Activated T-cell treated with anti-CD3 and anti-CD28 coated beads, Interleukin-2, amount 50 U/mL, for 24 hours (primary cell): Measurements from ENCODE around the gene KISS1R.

ENCODE experiments used
- DNase-seq: peaks from one replicate; pipeline ENCODE4 v3.0.0-alpha.2; 2020
- H3K27ac Mint-ChIP-seq: 2 replicates; pipeline ENCODE4 v1.8.0; 2020; ENCODE audit warnings: mild to moderate bottlenecking, mixed read lengths
- H3K27me3 Mint-ChIP-seq: 2 replicates; pipeline ENCODE4 v1.8.0; 2020; ENCODE audit warnings: mixed read lengths
- H3K36me3 Mint-ChIP-seq: 2 replicates; pipeline ENCODE4 v1.8.0; 2020; ENCODE audit warnings: low read depth, mixed read lengths
- H3K4me1 Mint-ChIP-seq: 2 replicates; pipeline ENCODE4 v1.8.0; 2020; ENCODE audit warnings: low read depth, mixed read lengths
- H3K4me3 Mint-ChIP-seq: 2 replicates; pipeline ENCODE4 v1.8.0; 2020; ENCODE audit warnings: mild to moderate bottlenecking, moderate library complexity, mixed read lengths
- H3K9me3 Mint-ChIP-seq: 2 replicates; pipeline ENCODE4 v1.8.0; 2020; ENCODE audit warnings: mixed read lengths

The KISS1R gene

DNA sequence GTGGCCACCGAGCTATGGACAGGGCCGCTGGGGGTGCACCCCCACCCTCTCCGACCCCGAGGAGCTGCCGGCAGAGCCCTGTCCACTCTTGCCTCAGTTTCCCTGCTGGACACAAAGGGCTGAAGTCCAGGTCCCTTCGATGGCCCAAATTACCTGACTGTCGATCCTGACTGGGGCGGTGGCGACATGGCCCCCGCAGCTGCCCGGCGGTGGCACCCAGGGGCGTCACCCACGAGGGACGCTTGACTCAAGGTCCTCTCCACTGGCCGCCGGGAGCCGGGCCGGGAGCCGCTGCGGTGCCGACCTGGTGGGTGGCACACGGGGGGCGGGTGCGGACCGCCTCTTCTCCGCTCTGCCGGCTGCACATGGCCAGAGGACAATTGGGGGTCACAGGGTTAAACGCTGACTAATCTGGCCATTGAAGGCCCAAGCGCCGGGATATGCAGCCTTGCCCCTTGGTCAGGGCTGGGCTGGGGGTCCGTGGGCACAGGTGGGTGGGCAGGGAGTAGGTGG is 25.1 kb downstream of the KISS1R start:
- no peaks in the 10 kb centered on the region for H3K9me3 Mint-ChIP-seq
- H3K27me3 Mint-ChIP-seq, result no peaks in the 10 kb centered on the region
- no peak overlapping the region for H3K27ac Mint-ChIP-seq
- H3K4me1 Mint-ChIP-seq, result peaks cover 31% of the 10 kb centered on the region
- no peak overlapping the region for H3K4me3 Mint-ChIP-seq
- no peak for DNase-seq
- H3K36me3 Mint-ChIP-seq, result no peaks in the 10 kb centered on the region

DNA sequence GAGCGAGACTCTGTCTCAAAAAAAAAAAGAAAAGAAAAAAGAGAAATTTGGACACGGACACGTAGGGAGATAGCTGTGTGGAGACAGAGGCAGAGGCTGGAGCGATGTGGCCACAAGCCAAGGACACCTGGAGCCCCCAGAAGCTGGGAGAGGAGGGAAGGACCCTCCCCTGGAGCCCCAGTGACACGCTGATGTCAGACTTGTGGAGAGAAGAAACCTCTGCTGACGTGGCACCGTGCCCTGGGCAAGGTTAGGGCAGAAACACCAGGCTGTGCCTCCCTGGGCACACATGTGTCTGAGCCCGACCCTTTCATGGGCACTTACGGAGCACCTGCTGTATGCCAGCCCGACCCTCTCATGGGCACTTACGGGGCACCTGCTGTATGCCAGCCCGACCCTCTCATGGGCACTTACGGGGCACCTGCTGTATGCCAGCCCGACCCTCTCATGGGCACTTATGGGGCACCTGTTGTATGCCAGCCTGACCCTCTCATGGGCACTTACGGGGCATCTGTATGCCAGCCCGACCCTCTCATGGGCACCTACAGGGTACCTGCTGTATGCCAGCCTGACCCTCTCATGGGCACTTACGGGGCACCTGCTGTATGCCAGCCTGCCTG is 26.5 kb downstream of the KISS1R start:
- H3K4me1 Mint-ChIP-seq, result peaks cover 19% of the 10 kb centered on the region
- no peaks in the 10 kb centered on the region for H3K27me3 Mint-ChIP-seq
- H3K27ac Mint-ChIP-seq, result no peak overlapping the region
- no peak overlapping the region for H3K4me3 Mint-ChIP-seq
- H3K9me3 Mint-ChIP-seq, result no peaks in the 10 kb centered on the region
- DNase-seq, result no peak
- no peaks in the 10 kb centered on the region for H3K36me3 Mint-ChIP-seq

GRCh38 chr19:944171-944567 is 27.0 kb downstream of the KISS1R start:
- Mint-ChIP-seq H3K27me3 (no peaks in the 10 kb centered on the region), H3K36me3 (no peaks in the 10 kb centered on the region), H3K27ac (no peak overlapping the region)

DNA sequence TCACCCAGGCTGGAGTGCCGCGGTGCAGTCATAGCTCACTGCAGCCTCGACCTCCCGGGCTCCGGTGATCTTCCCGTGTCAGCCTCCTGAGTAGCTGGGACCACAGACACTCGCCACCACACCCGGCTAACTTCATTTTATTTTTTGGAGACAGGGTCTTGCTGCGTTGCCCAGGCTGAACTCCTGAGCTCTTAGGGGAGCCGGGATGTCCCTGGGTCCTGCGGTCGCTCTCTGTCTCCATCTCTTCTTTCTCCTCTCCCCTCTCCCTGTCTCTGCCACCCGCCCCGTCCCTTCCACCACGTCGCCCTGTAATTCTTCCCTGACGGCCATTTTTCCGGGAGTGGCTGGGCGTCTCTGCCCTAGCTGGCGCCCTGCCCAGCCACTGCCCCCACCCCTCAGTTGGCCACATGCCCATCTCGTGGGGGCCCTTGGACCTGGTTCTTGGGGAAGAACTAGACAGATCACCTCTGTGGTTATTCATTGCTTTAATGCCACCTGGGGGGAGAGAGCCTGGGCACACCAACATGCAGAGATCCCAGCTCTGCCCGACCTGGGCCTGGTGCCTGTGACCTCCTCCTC is 27.6 kb downstream of the KISS1R start:
- no peaks in the 10 kb centered on the region for H3K9me3 Mint-ChIP-seq
- H3K27ac Mint-ChIP-seq, result no peak overlapping the region
- H3K4me3 Mint-ChIP-seq, result no peak overlapping the region

More at GRCh38 chr19:944171-944567, 27.0 kb downstream of the KISS1R start:
- Mint-ChIP-seq H3K4me1 (peaks cover 19% of the 10 kb centered on the region), H3K4me3 (no peak overlapping the region), H3K9me3 (no peaks in the 10 kb centered on the region)
- DNase-seq, result no peak

DNA sequence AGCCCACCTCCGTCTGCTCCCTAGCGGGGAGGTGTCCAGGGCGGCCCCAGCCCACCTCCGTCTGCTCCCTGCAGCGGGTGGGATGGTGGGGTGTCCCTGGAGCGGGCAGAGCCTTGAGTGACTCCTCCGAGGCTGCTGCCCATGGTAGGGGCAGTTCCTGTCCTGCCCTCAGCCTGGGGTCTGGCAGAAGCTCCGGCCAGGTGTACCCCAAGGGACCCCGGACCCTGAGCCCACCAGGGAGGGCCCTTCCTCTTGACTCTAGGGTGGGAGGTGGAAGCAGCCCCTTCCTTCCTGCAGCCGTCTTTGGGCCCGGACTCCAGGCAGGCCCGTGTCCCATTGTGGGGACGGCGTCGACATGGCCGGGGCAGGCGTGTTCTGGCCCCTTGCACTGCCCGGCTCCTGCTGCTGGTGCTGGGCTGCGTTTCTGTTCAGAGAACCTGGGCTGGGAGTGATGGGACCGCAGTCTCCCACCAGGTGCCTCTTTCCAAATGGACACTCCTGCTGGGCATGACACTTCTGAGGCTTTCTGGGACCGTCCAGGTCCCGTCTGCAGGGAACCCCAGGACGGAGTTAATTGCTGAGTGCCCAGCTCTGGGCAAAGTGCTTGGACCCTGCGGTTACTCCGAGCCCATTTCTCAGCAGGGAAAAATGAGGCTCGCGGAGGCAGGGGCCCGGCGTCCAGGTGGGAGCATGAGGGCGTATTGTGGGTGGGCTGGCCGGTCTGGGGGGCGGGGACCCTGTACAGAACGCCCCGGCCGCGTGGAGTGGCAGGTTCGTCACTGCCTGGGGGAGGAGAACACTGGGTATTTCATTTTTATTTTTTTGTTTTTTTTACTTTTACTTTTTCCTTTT is 28.5 kb downstream of the KISS1R start:
- no peak overlapping the region for H3K4me3 Mint-ChIP-seq
- no peaks in the 10 kb centered on the region for H3K27me3 Mint-ChIP-seq
- H3K9me3 Mint-ChIP-seq, result no peaks in the 10 kb centered on the region
- H3K27ac Mint-ChIP-seq, result no peak overlapping the region
- peaks cover 6% of the 10 kb centered on the region for H3K4me1 Mint-ChIP-seq
- DNase-seq, result no peak
- H3K36me3 Mint-ChIP-seq, result no peaks in the 10 kb centered on the region

More for the DNA sequence above, 27.6 kb downstream of the KISS1R start:
- H3K27me3 Mint-ChIP-seq, result no peaks in the 10 kb centered on the region
- DNase-seq, result no peak
- peaks cover 14% of the 10 kb centered on the region for H3K4me1 Mint-ChIP-seq
- H3K36me3 Mint-ChIP-seq, result no peaks in the 10 kb centered on the region

GRCh38 chr19:947090-947706 is 30.1 kb downstream of the KISS1R start:
- H3K4me1 Mint-ChIP-seq, result no peaks in the 10 kb centered on the region
- DNase-seq, result no peak
- no peaks in the 10 kb centered on the region for H3K36me3 Mint-ChIP-seq
- no peaks in the 10 kb centered on the region for H3K27me3 Mint-ChIP-seq
- no peak overlapping the region for H3K4me3 Mint-ChIP-seq
- H3K9me3 Mint-ChIP-seq, result no peaks in the 10 kb centered on the region
- H3K27ac Mint-ChIP-seq, result no peak overlapping the region

DNA sequence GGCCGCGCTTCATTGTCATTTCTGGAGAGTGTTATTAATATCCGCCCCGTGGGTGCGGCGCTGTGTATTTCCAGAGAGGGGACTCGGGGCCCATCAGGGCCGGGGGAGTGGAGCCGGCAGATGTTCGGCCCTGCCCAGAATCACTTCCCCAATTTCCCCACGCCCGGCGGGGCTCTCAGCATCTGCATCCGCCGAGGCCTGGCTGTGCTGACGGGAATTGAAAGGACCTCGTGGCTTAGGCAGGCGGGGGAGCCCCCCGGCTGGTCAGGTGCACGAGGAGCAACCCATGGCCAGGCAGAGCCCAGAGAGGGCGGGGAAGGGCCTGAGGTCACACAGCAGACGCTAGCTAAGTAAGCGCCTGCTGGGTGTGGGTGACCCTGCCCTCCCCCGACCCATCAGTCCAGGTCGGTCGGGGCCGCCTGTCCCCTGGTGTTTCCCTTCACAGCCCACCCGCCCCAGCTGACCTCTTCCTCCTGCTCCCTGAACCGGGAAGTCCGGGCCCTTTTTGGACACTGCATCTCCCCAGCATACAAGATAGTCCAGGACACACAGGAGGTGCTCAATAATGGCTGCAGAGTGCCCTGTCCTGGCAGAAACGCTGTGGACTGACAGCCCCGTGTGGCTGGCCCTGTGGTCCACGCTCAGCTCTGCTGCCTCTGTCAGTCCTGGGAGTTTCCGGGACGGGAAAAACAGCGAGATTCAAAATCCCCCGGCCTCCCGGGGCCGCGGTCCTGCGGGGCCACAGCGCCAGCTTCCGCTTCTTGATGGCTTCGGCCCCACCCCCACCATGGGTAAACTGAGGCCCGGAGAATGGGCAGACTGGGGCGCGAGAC is 30.8 kb downstream of the KISS1R start:
- H3K4me1 Mint-ChIP-seq, result peaks cover 2% of the 10 kb centered on the region
- H3K9me3 Mint-ChIP-seq, result no peaks in the 10 kb centered on the region
- H3K27ac Mint-ChIP-seq, result no peak overlapping the region
- no peaks in the 10 kb centered on the region for H3K27me3 Mint-ChIP-seq
- DNase-seq, result no peak
- H3K4me3 Mint-ChIP-seq, result no peak overlapping the region
- H3K36me3 Mint-ChIP-seq, result no peaks in the 10 kb centered on the region

DNA sequence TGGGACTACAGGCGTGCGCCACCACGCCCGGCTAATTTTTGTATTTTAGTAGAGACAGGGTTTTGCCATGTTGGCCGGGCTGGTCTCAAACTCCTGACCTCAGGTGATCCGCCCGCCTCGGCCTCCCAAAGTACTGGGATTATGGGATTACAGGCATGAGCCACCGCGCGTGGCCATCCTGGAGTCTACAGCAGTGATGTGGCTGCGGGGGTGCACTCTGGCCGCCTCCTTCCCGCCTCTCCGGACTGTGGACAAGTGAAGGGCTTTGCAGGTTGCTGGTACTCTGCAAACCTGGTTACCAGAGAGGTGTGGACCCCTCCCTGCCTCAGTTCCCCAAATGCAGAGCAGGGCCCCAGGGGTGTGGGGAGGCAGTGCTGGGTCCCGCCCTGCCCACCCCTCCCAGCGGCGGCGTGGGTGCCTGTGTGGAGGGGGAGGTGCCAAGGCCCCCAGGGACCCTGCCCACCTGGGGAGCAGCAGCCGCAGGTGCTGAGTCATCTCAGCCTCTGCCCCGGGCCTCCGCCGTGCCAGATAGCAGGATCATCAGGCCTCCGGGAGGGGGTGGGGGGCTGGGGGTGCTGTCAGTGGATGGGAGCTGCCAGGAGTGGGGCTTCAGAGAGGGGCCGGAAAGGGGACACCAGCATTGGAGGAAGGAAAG is 31.8 kb downstream of the KISS1R start:
- Mint-ChIP-seq H3K27me3 (no peaks in the 10 kb centered on the region), H3K9me3 (no peaks in the 10 kb centered on the region), H3K27ac (no peak overlapping the region), H3K4me3 (no peak overlapping the region), H3K36me3 (no peaks in the 10 kb centered on the region), H3K4me1 (peaks cover 7% of the 10 kb centered on the region)
- DNase-seq, result no peak

GRCh38 chr19:950352-951066 is 33.4 kb downstream of the KISS1R start:
- Mint-ChIP-seq H3K4me1 (peaks cover 7% of the 10 kb centered on the region), H3K27me3 (no peaks in the 10 kb centered on the region), H3K4me3 (no peak overlapping the region), H3K36me3 (no peaks in the 10 kb centered on the region), H3K27ac (no peak overlapping the region), H3K9me3 (no peaks in the 10 kb centered on the region)
- no peak for DNase-seq

- Mint-ChIP-seq H3K36me3 (no peaks in the 10 kb centered on the region), H3K27ac (no peak overlapping the region), H3K4me3 (no peak overlapping the region), H3K9me3 (no peaks in the 10 kb centered on the region), H3K27me3 (no peaks in the 10 kb centered on the region), H3K4me1 (peaks cover 7% of the 10 kb centered on the region)
- no peak for DNase-seq
Measured at GRCh38 chr19:952049-952679, 35.0 kb downstream of the KISS1R start.

GRCh38 chr19:952680-953444 is 35.7 kb downstream of the KISS1R start:
- no peaks in the 10 kb centered on the region for H3K9me3 Mint-ChIP-seq
- no peak overlapping the region for H3K27ac Mint-ChIP-seq
- no peak overlapping the region for H3K4me3 Mint-ChIP-seq

More at GRCh38 chr19:952680-953444, 35.7 kb downstream of the KISS1R start:
- no peaks in the 10 kb centered on the region for H3K27me3 Mint-ChIP-seq
- peaks cover 7% of the 10 kb centered on the region for H3K4me1 Mint-ChIP-seq
- no peaks in the 10 kb centered on the region for H3K36me3 Mint-ChIP-seq
- DNase-seq, result no peak
